SH-SY5Y (cell line): ENCODE results near the gene TBC1D10A.

Experiments used
- GATA2 ChIP-seq: IDR thresholded peaks from 2 replicates; pipeline ENCODE4 v1.6.1; 2011; ENCODE audit warnings: mild to moderate bottlenecking, low read depth, low read length
- GATA3 ChIP-seq: IDR thresholded peaks from 2 replicates; pipeline ENCODE4 v1.6.1; 2011; ENCODE audit warnings: low read depth, mild to moderate bottlenecking, low read length, moderate library complexity

GRCh38 chr22:30246814-30247376 lies 79.8 kb downstream of the TBC1D10A start:
- TF ChIP-seq GATA2, result no peak
- no peak for TF ChIP-seq GATA3
